Neutrophil (primary cell): ENCODE results near the gene GRIP2.

Experiments used
- H3K27ac ChIP-seq: fragments of 200-600 bp; sonication (generic); 2 replicates; pipeline ENCODE4 v1.5.1; 2016; ENCODE audit warnings: mild to moderate bottlenecking, moderate library complexity
- H3K27me3 ChIP-seq: fragments of 200-600 bp; sonication (generic); 2 replicates; pipeline ENCODE4 v1.6.0; 2016; ENCODE audit warnings: mild to moderate bottlenecking
- H3K36me3 ChIP-seq: fragments of 200-600 bp; sonication (generic); 2 replicates; pipeline ENCODE4 v1.5.1; 2017
- H3K4me1 ChIP-seq, 2 experiments: fragments of 200-600 bp in 1 of 2; sonication (generic) in 1 of 2; 1 replicate in 1 of 2; 2 replicates in 1 of 2; pipeline versions ENCODE4 v1.5.1 to v1.6.1; 2013 to 2016; ENCODE audit warnings: low read depth in 1 of 2, low read length in 1 of 2, mild to moderate bottlenecking in 1 of 2, moderate library complexity in 1 of 2; ENCODE audit not compliant: control insufficient read depth in 1 of 2, insufficient read depth in 1 of 2
- H3K4me3 ChIP-seq, 2 experiments: fragments of 200-600 bp in 1 of 2; sonication (generic) in 1 of 2; 1 replicate in 1 of 2; 2 replicates in 1 of 2; pipeline ENCODE4 v1.5.1; 2013 to 2016; ENCODE audit warnings: low read depth in 1 of 2, low read length in 1 of 2, mild to moderate bottlenecking in 1 of 2, moderate library complexity in 1 of 2
- H3K9me3 ChIP-seq: fragments of 200-600 bp; sonication (generic); 2 replicates; pipeline ENCODE4 v1.5.1; 2016
- CTCF ChIP-seq: fragments of 200-600 bp; sonication (generic); IDR thresholded peaks from 2 replicates; pipeline ENCODE4 v1.5.1; 2016; ENCODE audit warnings: antibody characterized with exemption

Gene GRIP2

GRCh38 chr3:14450922-14451606, 89.1 kb downstream of the GRIP2 start:
- peaks cover 100% of the 10 kb centered on the region for H3K36me3 ChIP-seq
- peak overlapping the region; percentile 83 for H3K27ac ChIP-seq

GRCh38 chr3:14450506-14450905, 89.6 kb downstream of the GRIP2 start:
- H3K27me3 ChIP-seq = no peaks in the 10 kb centered on the region
- H3K36me3 ChIP-seq = peaks cover 100% of the 10 kb centered on the region
- H3K9me3 ChIP-seq = no peaks in the 10 kb centered on the region
- peak overlapping the region; percentile 41 for H3K27ac ChIP-seq
- H3K4me3 ChIP-seq = no peak overlapping the region
- no peak for TF ChIP-seq CTCF
- H3K4me1 ChIP-seq = peaks cover 11 to 19% of the 10 kb centered on the region in 2 experiments

More at GRCh38 chr3:14450922-14451606, 89.1 kb downstream of the GRIP2 start:
- H3K4me1 ChIP-seq = peaks cover 11 to 19% of the 10 kb centered on the region in 2 experiments
- no peaks in the 10 kb centered on the region for H3K9me3 ChIP-seq
- H3K27me3 ChIP-seq = no peaks in the 10 kb centered on the region
- TF ChIP-seq CTCF = no peak
- no peak overlapping the region for H3K4me3 ChIP-seq

- H3K36me3 ChIP-seq = peaks cover 100% of the 10 kb centered on the region
These were observed 91.1 kb downstream of the GRIP2 start for GRCh38 chr3:14448756-14449727.

GRCh38 chr3:14448063-14448462, 92.1 kb downstream of the GRIP2 start:
- Histone ChIP-seq H3K4me1 (peaks cover 0 to 5% of the 10 kb centered on the region in 2 experiments), H3K4me3 (no peak overlapping the region), H3K27ac (peak overlapping the region; percentile 40), H3K36me3 (peaks cover 100% of the 10 kb centered on the region), H3K27me3 (no peaks in the 10 kb centered on the region), H3K9me3 (no peaks in the 10 kb centered on the region)
- no peak for TF ChIP-seq CTCF

More at GRCh38 chr3:14448756-14449727, 91.1 kb downstream of the GRIP2 start:
- Histone ChIP-seq H3K27me3 (no peaks in the 10 kb centered on the region), H3K9me3 (no peaks in the 10 kb centered on the region), H3K4me1 (peaks cover 8 to 15% of the 10 kb centered on the region in 2 experiments), H3K4me3 (no peak overlapping the region), H3K27ac (peak overlapping the region; percentile 40)
- TF ChIP-seq CTCF = no peak

- Histone ChIP-seq H3K4me3 (no peak overlapping the region), H3K4me1 (peaks cover 0 to under 1% of the 10 kb centered on the region in 2 experiments), H3K27ac (no peak overlapping the region), H3K9me3 (no peaks in the 10 kb centered on the region), H3K36me3 (peaks cover 94% of the 10 kb centered on the region), H3K27me3 (no peaks in the 10 kb centered on the region)
- TF ChIP-seq CTCF = no peak
These were observed 93.1 kb downstream of the GRIP2 start for GRCh38 chr3:14446988-14447570.
